Uterus (tissue), 4 donors: ENCODE data around the gene HSF5. TPM values are rescaled to one million over a fixed set of nuclear protein-coding genes. Genes with fewer than 3 reads are reported as not detected.

Source experiments
- DNase-seq, 2 donors: peaks; one replicate each; pipeline ENCODE4 v3.0.0-alpha.2; 2019 to 2020
- H3K27ac ChIP-seq, 2 donors: fragments of 200-600 bp; sonication (generic); 1 replicate in 1 of 2; 2 replicates in 1 of 2; pipeline ENCODE4 v1.5.1; 2016 to 2018
- H3K27me3 ChIP-seq, 2 donors: fragments of 200-600 bp; sonication (generic); one replicate each; pipeline ENCODE4 v1.5.1; 2018 to 2019; ENCODE audit warnings: control low read depth in 1 of 2
- H3K36me3 ChIP-seq, 2 donors: fragments of 200-600 bp; sonication (generic); one replicate each; pipeline ENCODE4 v1.5.1; 2019; ENCODE audit warnings: control low read depth in 1 of 2
- H3K4me1 ChIP-seq, 2 donors: fragments of 200-600 bp; sonication (generic); one replicate each; pipeline ENCODE4 v1.5.1; 2018 to 2019; ENCODE audit warnings: control low read depth in 1 of 2
- H3K4me3 ChIP-seq, 2 donors: fragments of 200-600 bp; sonication (generic); 1 replicate in 1 of 2; 2 replicates in 1 of 2; pipeline ENCODE4 v1.5.1; 2018 to 2019; ENCODE audit warnings: mild to moderate bottlenecking in 1 of 2
- H3K9me3 ChIP-seq, 2 donors: fragments of 200-600 bp; sonication (generic); one replicate each; pipeline ENCODE4 v1.5.1; 2019; ENCODE audit warnings: control low read depth in 1 of 2
- POLR2A ChIP-seq, 2 donors: fragments of 450-650 bp; IDR thresholded peaks; one replicate each; pipeline ENCODE4 v1.6.1; 2016; ENCODE audit warnings: antibody characterized with exemption in 2 of 2, mild to moderate bottlenecking in 1 of 2, moderate library complexity in 1 of 2
- intact Hi-C: fragments of 100-400 bp; cut with DNase I; formaldehyde crosslinking; loops from one replicate; pipeline ENCODE4 v1.15.1; 2023; ENCODE audit warnings: low total_unique reads
- total RNA-seq, 4 donors: library from RNA; depleted of rRNA in 3 of 4; stranded (reverse); fragments of >200 nt in 3 of 4; gene quantifications; one replicate each; pipeline versions ENCODE4 v1.1.0 to v1.2.4, GENCODE V29; 2014 to 2023
- TF ChIP-seq, protein P1 (sequence below), 4 experiments: fragments of 200-600 bp in 2 of 4; fragments of 450-650 bp in 2 of 4; sonication (generic) in 2 of 4; IDR thresholded peaks; one replicate each; pipeline ENCODE4 v1.5.1; 2016 to 2019; ENCODE audit warnings: antibody characterized with exemption in 4 of 4, mild to moderate bottlenecking in 2 of 4, moderate library complexity in 1 of 4
- donor health status: DM: yes; HTN: yes; CAD: no.

HSF5 gene
- total RNA-seq, 4 donors from 2014 or later: 0.90 TPM; not detected in 3

DNA sequence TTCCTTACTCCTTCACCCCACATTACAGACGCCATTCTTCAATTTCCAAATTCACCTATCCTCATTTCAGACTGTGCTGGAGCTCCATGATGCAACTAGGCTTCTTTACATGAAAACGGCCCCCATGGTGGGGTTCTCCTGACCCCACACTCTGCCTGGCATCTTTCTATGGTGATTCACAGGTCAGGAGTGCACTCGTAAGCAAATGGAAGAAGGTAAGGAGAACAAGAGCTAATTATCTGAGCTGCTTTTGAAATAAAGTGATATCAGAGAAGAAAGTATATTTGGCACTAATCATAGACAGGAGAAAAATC is 108.7 kb downstream of the HSF5 start:
- intact Hi-C loops: no loop called here

DNA sequence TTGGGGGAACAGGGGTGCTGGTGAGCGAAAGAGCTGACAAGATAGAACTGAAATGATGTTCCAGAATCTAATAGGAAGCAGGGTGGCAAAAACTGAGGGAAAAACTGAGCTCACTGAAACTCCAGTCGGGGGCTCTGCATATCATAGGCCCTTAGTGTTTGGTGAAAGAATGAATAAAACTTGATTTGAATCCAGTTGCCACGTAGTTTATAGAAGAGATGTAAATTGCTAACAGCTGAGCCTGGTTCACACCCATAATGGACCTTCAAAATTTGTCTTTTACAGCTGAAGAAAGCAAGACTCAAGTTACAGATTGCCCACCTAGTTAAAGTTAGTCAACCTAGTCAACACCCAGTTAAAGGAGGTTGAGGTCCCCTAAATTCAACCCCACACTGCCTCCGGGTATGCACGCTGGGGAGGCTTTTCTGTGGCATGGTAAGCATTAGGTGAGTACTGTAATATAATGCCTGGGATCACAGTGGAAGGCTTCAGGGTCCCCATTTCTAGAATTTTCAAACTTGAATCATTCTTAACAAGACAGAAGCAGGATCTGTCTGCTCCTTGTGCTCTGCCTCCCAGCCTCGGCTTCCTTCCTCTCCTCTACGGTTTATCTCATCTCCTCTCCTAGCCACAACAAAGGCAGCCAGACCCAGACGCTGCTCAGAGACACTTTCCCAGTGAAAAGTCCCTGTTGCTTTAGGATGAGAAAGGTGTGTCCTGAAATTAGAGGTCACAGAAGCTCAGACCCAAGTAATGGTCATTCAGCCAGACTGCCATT is 109.3 kb downstream of the HSF5 start:
- H3K4me1 ChIP-seq: no peaks in the 10 kb centered on the region
- no peak for TF ChIP-seq POLR2A (IDR thresholded peaks at IDR 0.05)
- TF ChIP-seq, protein P1, sequence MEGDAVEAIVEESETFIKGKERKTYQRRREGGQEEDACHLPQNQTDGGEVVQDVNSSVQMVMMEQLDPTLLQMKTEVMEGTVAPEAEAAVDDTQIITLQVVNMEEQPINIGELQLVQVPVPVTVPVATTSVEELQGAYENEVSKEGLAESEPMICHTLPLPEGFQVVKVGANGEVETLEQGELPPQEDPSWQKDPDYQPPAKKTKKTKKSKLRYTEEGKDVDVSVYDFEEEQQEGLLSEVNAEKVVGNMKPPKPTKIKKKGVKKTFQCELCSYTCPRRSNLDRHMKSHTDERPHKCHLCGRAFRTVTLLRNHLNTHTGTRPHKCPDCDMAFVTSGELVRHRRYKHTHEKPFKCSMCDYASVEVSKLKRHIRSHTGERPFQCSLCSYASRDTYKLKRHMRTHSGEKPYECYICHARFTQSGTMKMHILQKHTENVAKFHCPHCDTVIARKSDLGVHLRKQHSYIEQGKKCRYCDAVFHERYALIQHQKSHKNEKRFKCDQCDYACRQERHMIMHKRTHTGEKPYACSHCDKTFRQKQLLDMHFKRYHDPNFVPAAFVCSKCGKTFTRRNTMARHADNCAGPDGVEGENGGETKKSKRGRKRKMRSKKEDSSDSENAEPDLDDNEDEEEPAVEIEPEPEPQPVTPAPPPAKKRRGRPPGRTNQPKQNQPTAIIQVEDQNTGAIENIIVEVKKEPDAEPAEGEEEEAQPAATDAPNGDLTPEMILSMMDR (IDR thresholded peaks at IDR 0.05): no peak
- intact Hi-C loops: no loop called here

More for the DNA sequence above, 108.7 kb downstream of the HSF5 start:
- Histone ChIP-seq H3K27ac (no peak overlapping the region), H3K9me3 (no peaks in the 10 kb centered on the region), H3K4me1 (no peaks in the 10 kb centered on the region), H3K27me3 (no peaks in the 10 kb centered on the region), H3K36me3 (no peaks in the 10 kb centered on the region), H3K4me3 (no peak overlapping the region)
- no peak for DNase-seq
- no peak for TF ChIP-seq POLR2A (IDR thresholded peaks at IDR 0.05)
- TF ChIP-seq, protein P1 (IDR thresholded peaks at IDR 0.05): no peak

DNA sequence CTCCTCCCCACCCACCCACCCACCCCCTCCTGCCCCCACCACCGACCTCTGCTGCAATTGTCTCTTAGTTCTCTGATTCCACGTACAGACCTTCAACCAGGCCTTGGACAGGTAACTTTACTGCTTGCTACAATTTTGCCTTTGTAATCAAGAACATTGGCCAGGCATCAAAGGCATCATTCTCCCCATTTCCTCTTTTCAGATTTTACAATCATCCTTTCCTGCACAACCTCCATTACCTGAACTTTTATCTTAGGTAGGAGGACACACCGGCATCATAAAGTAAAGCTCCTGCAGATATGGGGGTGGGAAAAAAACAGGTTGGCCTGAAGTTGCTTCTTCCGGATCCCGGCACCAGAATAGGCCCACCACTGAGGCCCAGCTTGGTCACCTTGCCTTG is 110.5 kb downstream of the HSF5 start:
- Histone ChIP-seq H3K4me1 (no peaks in the 10 kb centered on the region), H3K9me3 (no peaks in the 10 kb centered on the region), H3K27ac (no peak overlapping the region), H3K27me3 (no peaks in the 10 kb centered on the region), H3K4me3 (no peak overlapping the region), H3K36me3 (no peaks in the 10 kb centered on the region)
- intact Hi-C loops: no loop called here
- DNase-seq: no peak
- TF ChIP-seq POLR2A (IDR thresholded peaks at IDR 0.05): no peak
- TF ChIP-seq, protein P1 (IDR thresholded peaks at IDR 0.05): no peak

More for the DNA sequence above, 109.3 kb downstream of the HSF5 start:
- H3K4me3 ChIP-seq: no peak overlapping the region
- no peak overlapping the region for H3K27ac ChIP-seq
- no peaks in the 10 kb centered on the region for H3K9me3 ChIP-seq
- H3K36me3 ChIP-seq: no peaks in the 10 kb centered on the region
- no peak for DNase-seq
- H3K27me3 ChIP-seq: no peaks in the 10 kb centered on the region

DNA sequence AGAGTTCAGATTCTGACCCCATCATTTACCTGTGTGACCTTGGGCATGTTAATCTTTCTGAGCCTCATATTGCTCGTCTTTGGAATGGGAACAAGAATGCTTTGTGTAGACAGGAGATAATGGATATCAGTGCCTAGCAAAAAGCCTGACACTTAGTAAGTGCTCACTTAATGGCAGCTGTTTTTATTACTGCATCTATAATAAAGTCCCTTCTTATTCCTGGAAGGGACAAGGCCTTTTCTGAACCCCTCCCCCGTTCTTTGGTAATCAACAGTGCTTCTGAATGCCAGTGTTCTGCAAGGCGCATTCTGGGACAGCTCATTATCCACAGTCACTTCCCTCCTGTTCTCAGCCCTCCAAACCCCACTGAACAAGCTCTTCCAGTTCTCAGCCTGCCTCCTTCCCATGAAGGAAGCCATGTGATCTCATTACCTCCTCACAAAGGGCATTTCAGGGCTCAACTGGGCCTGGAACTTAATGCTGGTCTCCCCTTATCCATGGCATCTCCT is 111.1 kb downstream of the HSF5 start:
- Histone ChIP-seq H3K9me3 (no peaks in the 10 kb centered on the region), H3K36me3 (no peaks in the 10 kb centered on the region), H3K27ac (no peak overlapping the region), H3K27me3 (no peaks in the 10 kb centered on the region), H3K4me1 (no peaks in the 10 kb centered on the region), H3K4me3 (no peak overlapping the region)
- DNase-seq: no peak
- TF ChIP-seq, protein P1 (IDR thresholded peaks at IDR 0.05): no peak
- TF ChIP-seq POLR2A (IDR thresholded peaks at IDR 0.05): no peak
- intact Hi-C loops: no loop called here

DNA sequence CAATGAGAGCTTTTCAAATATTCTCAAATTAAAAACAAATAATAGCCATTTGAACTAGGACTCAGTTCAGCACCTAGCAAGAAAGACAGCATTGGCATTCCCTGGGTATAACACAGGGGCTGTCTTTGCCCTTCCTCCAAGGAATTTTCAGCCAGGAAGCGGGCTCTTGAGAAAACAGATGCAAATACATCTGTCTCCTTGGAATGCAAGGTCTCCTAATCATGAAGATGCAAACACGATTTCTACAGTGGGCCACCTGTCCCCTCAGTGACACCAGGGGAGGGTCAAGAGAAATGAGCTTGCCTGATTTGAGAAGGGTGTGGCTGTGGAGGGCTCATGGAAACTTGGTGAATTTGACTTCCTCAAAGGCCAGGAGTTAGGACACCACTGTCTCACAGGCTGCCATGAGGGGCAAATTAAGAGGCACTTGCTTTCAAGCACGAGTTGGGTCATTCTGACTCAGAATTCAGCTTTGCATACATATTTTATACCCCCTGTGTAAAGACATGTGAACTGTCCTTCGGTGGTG is 111.7 kb downstream of the HSF5 start:
- intact Hi-C loops: no loop called here
- Histone ChIP-seq H3K4me1 (no peaks in the 10 kb centered on the region), H3K27ac (no peak overlapping the region), H3K27me3 (no peaks in the 10 kb centered on the region), H3K9me3 (no peaks in the 10 kb centered on the region), H3K4me3 (no peak overlapping the region), H3K36me3 (no peaks in the 10 kb centered on the region)
- TF ChIP-seq, protein P1 (IDR thresholded peaks at IDR 0.05): no peak
- no peak for TF ChIP-seq POLR2A (IDR thresholded peaks at IDR 0.05)
- DNase-seq: no peak
